HepG2 (cell line): ENCODE data around the gene RAB14. TPM values are rescaled to one million over a fixed set of nuclear protein-coding genes. Genes with fewer than 3 reads are reported as not detected.

Source experiments
- BRD4 ChIP-seq: sonication (generic); formaldehyde crosslinking; IDR thresholded peaks from 2 replicates; pipeline ENCODE4 v1.4.0; 2020; ENCODE audit warnings: missing genetic modification reagents
- CENPT ChIP-seq: sonication (generic); formaldehyde crosslinking; IDR thresholded peaks from 2 replicates; pipeline ENCODE4 v1.8.0; 2022; ENCODE audit warnings: low read depth, mild to moderate bottlenecking, moderate library complexity, missing genetic modification reagents
- FOXM1 ChIP-seq: sonication (generic); formaldehyde crosslinking; IDR thresholded peaks from 2 replicates; pipeline ENCODE4 v1.5.0; 2020; ENCODE audit warnings: missing genetic modification reagents
- HNRNPLL ChIP-seq: fragments of 200-400 bp; formaldehyde crosslinking; IDR thresholded peaks from 2 replicates; pipeline ENCODE4 v1.6.1; 2017; ENCODE audit warnings: mild to moderate bottlenecking, low read depth, low read length; ENCODE audit not compliant: poor library complexity, severe bottlenecking
- KLF16 ChIP-seq, 2 experiments: sonication (generic) in 1 of 2; formaldehyde crosslinking in 1 of 2; IDR thresholded peaks; 2 replicates each; pipeline versions ENCODE4 v1.6.1 to v1.8.0; 2016 to 2023; ENCODE audit warnings: missing genetic modification reagents in 2 of 2, missing compliant biosample characterization in 1 of 2
- KLF9 ChIP-seq: IDR thresholded peaks from 2 replicates; pipeline ENCODE4 v1.6.1; 2016; ENCODE audit warnings: low read depth
- MBD4 ChIP-seq: IDR thresholded peaks from 2 replicates; pipeline ENCODE4 v1.6.1; 2012; ENCODE audit warnings: low read length, inconsistent platforms, borderline replicate concordance
- MIXL1 ChIP-seq: IDR thresholded peaks from 2 replicates; pipeline ENCODE4 v1.6.1; 2016
- NFYB ChIP-seq: sonication (generic); formaldehyde crosslinking; IDR thresholded peaks from 2 replicates; pipeline ENCODE4 v1.4.0; 2020; ENCODE audit warnings: missing genetic modification reagents
- RXRB ChIP-seq: IDR thresholded peaks from 2 replicates; pipeline ENCODE4 v1.6.1; 2016; ENCODE audit warnings: borderline replicate concordance, missing genetic modification reagents, missing compliant biosample characterization
- SATB2 ChIP-seq: sonication (generic); formaldehyde crosslinking; IDR thresholded peaks from 2 replicates; pipeline ENCODE4 v1.5.0; 2020; ENCODE audit warnings: missing genetic modification reagents
- SP5 ChIP-seq: IDR thresholded peaks from 2 replicates; pipeline ENCODE4 v1.6.1; 2016; ENCODE audit warnings: low read depth, borderline replicate concordance
- SYNCRIP ChIP-seq: fragments of 200-400 bp; formaldehyde crosslinking; IDR thresholded peaks from 2 replicates; pipeline ENCODE4 v1.6.1; 2018; ENCODE audit warnings: mild to moderate bottlenecking, low read depth, low read length; ENCODE audit not compliant: insufficient read depth
- TBL1XR1 ChIP-seq: fragments of 150-350 bp; IDR thresholded peaks from 2 replicates; pipeline ENCODE4 v1.6.1; 2014; ENCODE audit warnings: borderline replicate concordance, low read length; ENCODE audit not compliant: partially characterized antibody
- TBP ChIP-seq: sonication (generic); formaldehyde crosslinking; IDR thresholded peaks from 2 replicates; pipeline ENCODE4 v1.5.0; 2020; ENCODE audit warnings: missing genetic modification reagents
- ZEB1 ChIP-seq: IDR thresholded peaks from 2 replicates; pipeline ENCODE4 v1.6.1; 2012; ENCODE audit warnings: mild to moderate bottlenecking, low read depth, inconsistent platforms; ENCODE audit not compliant: insufficient replicate concordance
- ZKSCAN8 ChIP-seq: IDR thresholded peaks from 2 replicates; pipeline ENCODE4 v1.6.1; 2016; ENCODE audit warnings: borderline replicate concordance, missing genetic modification reagents, missing compliant biosample characterization
- ZNF335 ChIP-seq: sonication (generic); formaldehyde crosslinking; IDR thresholded peaks from 2 replicates; pipeline ENCODE4 v1.4.0; 2020; ENCODE audit warnings: missing genetic modification reagents
- ZNF367 ChIP-seq: sonication (generic); formaldehyde crosslinking; IDR thresholded peaks from 2 replicates; pipeline ENCODE4 v1.4.0; 2020; ENCODE audit warnings: missing genetic modification reagents, borderline replicate concordance
- ZNF451 ChIP-seq: sonication (generic); formaldehyde crosslinking; IDR thresholded peaks from 2 replicates; pipeline ENCODE4 v1.5.0; 2020; ENCODE audit warnings: mild to moderate bottlenecking, missing genetic modification reagents
- ZNF546 ChIP-seq: sonication (generic); formaldehyde crosslinking; conservative IDR thresholded peaks from 2 replicates; pipeline ENCODE4 v1.8.1; 2023; ENCODE audit warnings: mild to moderate bottlenecking, missing genetic modification reagents
- ZNF660 ChIP-seq: sonication (generic); formaldehyde crosslinking; IDR thresholded peaks from 2 replicates; pipeline ENCODE4 v1.5.1; 2020; ENCODE audit warnings: mild to moderate bottlenecking, low read depth, missing genetic modification reagents, borderline replicate concordance
- ZNF7 ChIP-seq: IDR thresholded peaks from 2 replicates; pipeline ENCODE4 v1.6.1; 2016; ENCODE audit warnings: missing biosample characterization, missing genetic modification reagents
- polyA plus RNA-seq, 8 experiments: library from polyadenylated mRNA; depleted of rRNA in 3 of 8; stranded (reverse) in 7 of 8; unstranded in 1 of 8; fragments of >200 nt; fragmentation: Illumina TruSeq in 4 of 8; extraction: Trizol in 4 of 8; gene quantifications; 2 replicates each; pipeline versions ENCODE4 v1.2.1 to v1.2.3, GENCODE V29; 2011 to 2016; ENCODE audit warnings: low read depth in 4 of 8, missing spikeins in 1 of 8, mixed read lengths in 1 of 8; ENCODE audit not compliant: insufficient read depth in 1 of 8
- total RNA-seq, 5 experiments: library from RNA; depleted of rRNA; stranded (reverse); fragments of >200 nt; fragmentation: Illumina TruSeq; extraction: Trizol; gene quantifications; 2 replicates each; pipeline ENCODE4 v1.2.3, GENCODE V29; 2016; ENCODE audit warnings: low read depth in 1 of 5
- TF ChIP-seq, protein P1 (sequence below): sonication (generic); formaldehyde crosslinking; IDR thresholded peaks from 2 replicates; pipeline ENCODE4 v1.8.1; 2023; ENCODE audit warnings: mild to moderate bottlenecking, moderate library complexity, missing genetic modification reagents
- TF ChIP-seq, protein P2 (sequence below): sonication (generic); formaldehyde crosslinking; IDR thresholded peaks from 2 replicates; pipeline ENCODE4 v1.4.0; 2020; ENCODE audit warnings: mild to moderate bottlenecking, missing genetic modification reagents
- TF ChIP-seq, protein P3 (sequence below): sonication (generic); formaldehyde crosslinking; IDR thresholded peaks from 2 replicates; pipeline ENCODE4 v1.4.0; 2020; ENCODE audit warnings: mild to moderate bottlenecking, missing genetic modification reagents
- TF ChIP-seq, protein P4 (sequence below): sonication (generic); formaldehyde crosslinking; IDR thresholded peaks from 2 replicates; pipeline ENCODE4 v1.4.0; 2020; ENCODE audit warnings: missing genetic modification reagents

The RAB14 gene
- total and polyA plus RNA-seq, 2 of the 13 experiments (the other 11 are each of a cell fraction or from before 2014, with no cell fraction given): 17.4 to 19.3 TPM

DNA sequence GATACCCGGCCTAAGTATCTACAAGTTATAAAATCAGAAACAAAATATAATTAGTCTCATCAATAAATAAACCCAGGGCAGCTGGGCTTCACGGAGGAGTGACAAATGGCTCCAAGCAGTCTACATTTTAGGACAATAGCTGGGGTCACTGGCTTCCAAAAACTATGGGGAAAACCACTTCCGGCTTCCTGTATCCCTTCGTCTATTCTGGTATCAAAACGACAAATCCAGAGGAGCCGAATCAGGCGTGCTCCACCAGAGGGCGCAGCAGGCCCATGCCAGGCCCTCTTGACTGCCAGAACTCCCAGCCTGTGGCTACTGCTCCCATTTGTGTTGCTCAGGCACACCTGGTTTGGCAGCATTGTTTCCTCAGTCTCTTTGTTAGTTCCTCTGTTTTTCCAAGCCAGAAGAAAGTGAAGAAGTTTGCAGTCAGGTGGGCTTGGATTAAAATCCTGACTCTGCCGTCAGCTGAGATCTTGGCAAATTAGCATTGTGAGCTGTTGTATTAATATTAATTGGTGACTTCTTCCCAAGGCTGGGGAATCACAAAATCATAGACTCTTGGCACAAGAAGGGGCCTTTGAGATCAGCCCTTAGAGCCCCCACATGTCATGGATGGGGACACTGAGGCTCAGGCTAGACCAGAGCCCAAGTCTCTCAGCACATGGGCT is 11.6 kb upstream of the RAB14 start (continued):
- TF ChIP-seq, protein P1, sequence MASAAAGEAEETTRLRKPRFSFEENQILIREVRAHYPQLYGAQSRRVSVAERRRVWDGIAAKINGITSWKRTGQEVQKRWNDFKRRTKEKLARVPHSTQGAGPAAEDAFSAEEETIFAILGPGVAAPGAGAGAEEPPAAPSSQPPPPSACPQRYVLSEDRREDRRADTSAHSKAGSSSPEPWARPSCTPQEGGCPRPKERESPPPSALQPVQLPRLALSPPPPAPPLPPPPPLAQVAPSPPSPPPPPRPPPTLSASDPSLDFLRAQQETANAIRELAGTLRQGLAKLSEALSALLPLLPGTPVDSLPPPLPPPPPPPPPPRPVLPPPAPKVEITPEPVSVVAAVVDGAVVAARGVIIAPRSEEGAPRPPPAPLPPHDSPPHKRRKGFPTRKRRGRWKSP: no peak
- TF ChIP-seq ZNF451 (CRISPR knock-in tag) (no peak), ZNF335 (no peak), MBD4 (no peak), KLF16 (CRISPR knock-in tag; IDR thresholded peaks at IDR 0.05) (no peak), TBP (CRISPR knock-in tag) (no peak), ZNF660 (CRISPR knock-in tag) (no peak), TBL1XR1 (no peak), SYNCRIP (no peak), ZNF546 (CRISPR knock-in tag) (no peak), SP5 (no peak), FOXM1 (CRISPR knock-in tag) (no peak), NFYB (CRISPR knock-in tag) (no peak), MIXL1 (CRISPR knock-in tag) (no peak), SATB2 (CRISPR knock-in tag) (no peak), ZNF7 (CRISPR knock-in tag) (peak; percentile 97), BRD4 (CRISPR knock-in tag) (no peak), ZNF367 (CRISPR knock-in tag) (no peak), CENPT (CRISPR knock-in tag) (no peak), ZKSCAN8 (no peak), RXRB (CRISPR knock-in tag) (peak; percentile 46), HNRNPLL (no peak), ZEB1 (no peak), KLF9 (CRISPR knock-in tag) (no peak)
- TF ChIP-seq, protein P2, sequence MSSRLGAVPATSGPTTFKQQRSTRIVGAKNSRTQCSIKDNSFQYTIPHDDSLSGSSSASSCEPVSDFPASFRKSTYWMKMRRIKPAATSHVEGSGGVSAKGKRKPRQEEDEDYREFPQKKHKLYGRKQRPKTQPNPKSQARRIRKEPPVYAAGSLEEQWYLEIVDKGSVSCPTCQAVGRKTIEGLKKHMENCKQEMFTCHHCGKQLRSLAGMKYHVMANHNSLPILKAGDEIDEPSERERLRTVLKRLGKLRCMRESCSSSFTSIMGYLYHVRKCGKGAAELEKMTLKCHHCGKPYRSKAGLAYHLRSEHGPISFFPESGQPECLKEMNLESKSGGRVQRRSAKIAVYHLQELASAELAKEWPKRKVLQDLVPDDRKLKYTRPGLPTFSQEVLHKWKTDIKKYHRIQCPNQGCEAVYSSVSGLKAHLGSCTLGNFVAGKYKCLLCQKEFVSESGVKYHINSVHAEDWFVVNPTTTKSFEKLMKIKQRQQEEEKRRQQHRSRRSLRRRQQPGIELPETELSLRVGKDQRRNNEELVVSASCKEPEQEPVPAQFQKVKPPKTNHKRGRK (CRISPR knock-in tag): no peak
- TF ChIP-seq, protein P3, sequence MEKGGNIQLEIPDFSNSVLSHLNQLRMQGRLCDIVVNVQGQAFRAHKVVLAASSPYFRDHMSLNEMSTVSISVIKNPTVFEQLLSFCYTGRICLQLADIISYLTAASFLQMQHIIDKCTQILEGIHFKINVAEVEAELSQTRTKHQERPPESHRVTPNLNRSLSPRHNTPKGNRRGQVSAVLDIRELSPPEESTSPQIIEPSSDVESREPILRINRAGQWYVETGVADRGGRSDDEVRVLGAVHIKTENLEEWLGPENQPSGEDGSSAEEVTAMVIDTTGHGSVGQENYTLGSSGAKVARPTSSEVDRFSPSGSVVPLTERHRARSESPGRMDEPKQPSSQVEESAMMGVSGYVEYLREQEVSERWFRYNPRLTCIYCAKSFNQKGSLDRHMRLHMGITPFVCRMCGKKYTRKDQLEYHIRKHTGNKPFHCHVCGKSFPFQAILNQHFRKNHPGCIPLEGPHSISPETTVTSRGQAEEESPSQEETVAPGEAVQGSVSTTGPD (CRISPR knock-in tag): no peak
- TF ChIP-seq, protein P4, sequence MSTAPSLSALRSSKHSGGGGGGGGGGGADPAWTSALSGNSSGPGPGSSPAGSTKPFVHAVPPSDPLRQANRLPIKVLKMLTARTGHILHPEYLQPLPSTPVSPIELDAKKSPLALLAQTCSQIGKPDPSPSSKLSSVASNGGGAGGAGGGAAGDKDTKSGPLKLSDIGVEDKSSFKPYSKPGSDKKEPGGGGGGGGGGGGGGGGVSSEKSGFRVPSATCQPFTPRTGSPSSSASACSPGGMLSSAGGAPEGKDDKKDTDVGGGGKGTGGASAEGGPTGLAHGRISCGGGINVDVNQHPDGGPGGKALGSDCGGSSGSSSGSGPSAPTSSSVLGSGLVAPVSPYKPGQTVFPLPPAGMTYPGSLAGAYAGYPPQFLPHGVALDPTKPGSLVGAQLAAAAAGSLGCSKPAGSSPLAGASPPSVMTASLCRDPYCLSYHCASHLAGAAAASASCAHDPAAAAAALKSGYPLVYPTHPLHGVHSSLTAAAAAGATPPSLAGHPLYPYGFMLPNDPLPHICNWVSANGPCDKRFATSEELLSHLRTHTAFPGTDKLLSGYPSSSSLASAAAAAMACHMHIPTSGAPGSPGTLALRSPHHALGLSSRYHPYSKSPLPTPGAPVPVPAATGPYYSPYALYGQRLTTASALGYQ (CRISPR knock-in tag): no peak
